ENCODE data around the gene ASB4.

GRCh38 chr7:95547361-95548348 lies 61.9 kb downstream of the ASB4 start:
- TF ChIP-seq POLR2AphosphoS5 (IDR thresholded peaks at IDR 0.05; ENCODE audit: low read depth) (no peak), CTCF (conservative IDR thresholded peaks at IDR 0.05; ENCODE audit: low read depth in 2 of 2) (no peak), JUNB (IDR thresholded peaks at IDR 0.05; ENCODE audit: unreplicated experiment) (no peak), EZH2phosphoT487 (IDR thresholded peaks at IDR 0.05; ENCODE audit: unreplicated experiment) (no peak), EZH2 (IDR thresholded peaks at IDR 0.05; ENCODE audit: low read depth, unreplicated experiment) (no peak), ZNF331 (CRISPR knock-in tag; IDR thresholded peaks at IDR 0.05; ENCODE audit: low read depth) (no peak), NANOG (IDR thresholded peaks at IDR 0.05; ENCODE audit: borderline replicate concordance) (no peak), REST (IDR thresholded peaks at IDR 0.05; ENCODE audit: unreplicated experiment) (no peak), CREB1 (CRISPR knock-in tag; IDR thresholded peaks at IDR 0.05; ENCODE audit: low read depth) (no peak), ZNF462 (CRISPR knock-in tag; IDR thresholded peaks at IDR 0.05) (no peak), ZNF114 (CRISPR knock-in tag; IDR thresholded peaks at IDR 0.05) (no peak), ETS1 (IDR thresholded peaks at IDR 0.05) (no peak), STAT1 (IDR thresholded peaks at IDR 0.05; ENCODE audit: unreplicated experiment) (no peak)

Measured in GM23338 (cell line).